Fibroblast of skin of left biceps (primary cell): ENCODE measurements around the gene DNAH10.
"Not testable (repeated sequence)": the region's sequence is repeated elsewhere in the genome, so short reads cannot be mapped to it uniquely, and the experiment has no call there.

Source experiments
- DNase-seq, 2 experiments: peaks; one replicate each; pipeline ENCODE4 v3.0.0-alpha.2; 2013; ENCODE audit warnings: low read depth in 2 of 2

The DNAH10 gene

DNA sequence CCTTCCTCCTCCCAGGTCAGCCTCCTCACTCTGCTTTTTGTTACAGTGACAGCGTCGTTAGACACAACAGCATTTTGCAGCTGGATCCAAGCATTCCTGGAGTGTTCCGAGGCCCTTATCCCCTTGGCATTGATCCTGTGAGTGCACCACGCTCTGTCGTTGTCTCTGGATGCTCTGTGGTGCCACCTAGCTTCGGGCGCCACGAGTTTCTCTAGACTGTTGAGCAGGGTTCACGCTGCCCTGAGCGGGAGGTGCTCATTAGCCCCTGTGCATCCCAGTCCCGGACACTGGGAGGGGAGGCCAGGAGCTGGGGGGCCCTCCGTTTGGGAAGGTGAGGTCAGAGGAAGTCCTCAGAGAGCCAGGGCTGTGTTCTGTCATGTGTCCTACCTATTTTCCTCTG is 17.3 kb upstream of the DNAH10 start:
- DNase-seq: no peak

DNA sequence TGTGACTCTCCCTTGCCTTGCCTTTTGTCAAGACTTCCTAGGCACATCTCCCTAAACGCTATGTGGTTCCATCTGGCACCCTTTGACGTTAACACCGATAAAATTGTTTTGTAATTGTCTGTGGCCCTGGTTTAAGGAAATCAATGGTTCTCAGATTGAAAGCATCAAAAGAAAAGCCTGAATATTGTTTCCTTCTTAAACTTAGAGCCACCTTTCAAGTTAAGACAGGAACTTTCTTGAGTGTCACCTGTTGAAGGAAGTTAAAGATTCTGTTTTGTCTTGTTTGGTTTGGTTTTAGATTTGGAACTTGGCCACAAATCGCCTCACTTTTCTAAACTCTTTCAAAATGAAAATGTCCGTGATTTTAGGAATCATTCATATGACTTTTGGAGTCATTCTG is 14.8 kb upstream of the DNAH10 start:
- no peak for DNase-seq

DNA sequence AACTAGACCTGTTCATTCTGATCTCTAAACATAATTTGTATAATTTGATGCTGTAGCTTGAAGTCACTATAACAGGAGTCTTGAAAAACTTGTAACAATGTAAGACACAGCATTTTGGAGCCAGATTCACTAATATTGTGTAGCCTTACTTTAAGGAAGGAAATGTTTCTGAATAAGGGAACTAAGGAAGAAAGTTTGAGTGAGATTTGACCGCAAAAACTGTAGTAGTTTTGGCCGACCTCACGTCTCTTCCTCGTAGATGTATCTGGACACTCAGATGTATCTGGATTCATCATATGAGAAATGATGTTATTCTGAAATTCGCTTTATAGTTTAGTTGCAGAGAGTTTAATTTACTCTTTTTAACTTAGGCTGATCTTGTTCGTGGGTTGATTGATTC is 13.9 kb upstream of the DNAH10 start:
- no peak for DNase-seq

DNA sequence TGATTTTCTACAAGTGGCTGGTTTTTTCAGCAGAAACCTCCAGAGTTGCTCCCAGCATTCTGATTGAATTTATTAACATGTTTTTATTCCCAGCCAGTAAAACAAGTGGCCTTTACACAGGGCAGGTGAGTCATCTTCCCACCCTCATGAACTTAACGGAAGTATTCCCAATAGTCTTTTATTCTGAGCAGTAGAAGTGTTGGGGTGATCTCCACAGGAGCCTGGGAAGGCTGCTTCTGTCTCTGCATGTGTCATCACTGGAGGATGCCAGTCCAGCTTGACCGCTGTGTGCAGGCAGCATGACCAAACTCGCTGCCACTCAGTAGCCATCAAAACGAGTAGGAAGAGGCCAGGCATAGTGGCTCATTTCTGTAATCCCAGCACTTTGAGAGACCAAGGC is 13.4 kb upstream of the DNAH10 start:
- DNase-seq: no peak

DNA sequence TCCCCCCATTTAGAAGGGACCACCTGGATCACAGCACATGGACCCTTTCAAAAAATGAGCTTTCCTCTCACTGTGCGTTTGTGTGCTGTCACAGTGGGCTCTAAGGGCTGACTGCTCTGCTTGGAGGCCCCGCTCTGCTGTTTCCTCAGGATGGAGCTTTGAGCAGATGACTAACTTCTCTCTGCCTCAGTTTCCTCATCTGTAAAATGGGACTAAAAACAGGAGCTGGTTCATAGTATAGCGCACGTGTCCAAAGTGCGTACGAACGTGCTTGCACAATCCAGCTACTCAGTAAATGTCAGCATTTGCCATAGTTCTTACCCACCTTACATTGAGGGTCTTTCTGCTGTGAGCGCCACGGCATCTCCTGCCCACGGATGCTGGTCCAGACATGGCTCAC is 12.7 kb upstream of the DNAH10 start:
- no peak for DNase-seq

DNA sequence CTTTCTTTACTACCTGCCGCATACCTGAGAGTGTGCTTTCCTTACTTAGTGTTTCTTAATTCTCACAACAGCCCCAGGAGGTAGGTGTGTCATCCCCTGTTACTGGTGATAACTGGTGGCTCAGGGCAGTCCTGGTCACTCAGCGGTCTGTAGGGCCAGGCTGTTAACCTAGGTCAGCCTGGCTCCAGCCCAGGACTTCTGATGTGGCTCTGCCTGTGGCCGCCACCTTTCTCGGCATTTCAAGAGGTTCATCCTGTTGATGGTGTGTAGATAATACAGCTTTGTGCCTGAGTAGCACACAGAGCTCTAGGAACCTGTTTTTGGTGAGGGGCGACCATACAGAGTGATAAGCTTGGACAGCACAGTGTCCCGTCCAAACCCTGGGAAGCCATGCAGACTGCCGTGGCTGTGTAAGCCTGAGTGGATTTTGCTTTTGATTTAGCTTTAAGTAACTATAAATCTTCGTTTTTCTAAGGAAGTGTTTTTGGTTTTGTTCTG is 11.9 kb upstream of the DNAH10 start:
- no peak for DNase-seq

DNA sequence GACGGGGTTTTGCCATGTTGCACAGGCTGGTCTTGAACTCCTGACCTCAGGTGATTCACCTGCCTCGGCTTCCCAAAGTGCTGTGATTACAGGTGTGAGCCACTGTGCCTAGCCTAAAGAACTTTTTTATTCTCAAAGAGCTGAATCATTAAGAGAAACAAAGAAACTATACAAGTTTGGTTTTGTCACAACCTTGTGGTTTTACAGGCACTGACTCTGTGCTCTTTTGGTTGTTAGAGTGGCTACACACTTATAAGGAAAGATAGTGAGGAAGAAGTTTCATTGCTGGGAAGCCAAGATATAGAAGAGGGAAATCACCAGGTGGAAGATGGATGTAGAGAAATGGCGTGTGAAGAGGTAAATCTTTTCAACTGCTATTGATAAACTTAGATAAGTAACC is 10.1 kb upstream of the DNAH10 start:
- DNase-seq: no peak

DNA sequence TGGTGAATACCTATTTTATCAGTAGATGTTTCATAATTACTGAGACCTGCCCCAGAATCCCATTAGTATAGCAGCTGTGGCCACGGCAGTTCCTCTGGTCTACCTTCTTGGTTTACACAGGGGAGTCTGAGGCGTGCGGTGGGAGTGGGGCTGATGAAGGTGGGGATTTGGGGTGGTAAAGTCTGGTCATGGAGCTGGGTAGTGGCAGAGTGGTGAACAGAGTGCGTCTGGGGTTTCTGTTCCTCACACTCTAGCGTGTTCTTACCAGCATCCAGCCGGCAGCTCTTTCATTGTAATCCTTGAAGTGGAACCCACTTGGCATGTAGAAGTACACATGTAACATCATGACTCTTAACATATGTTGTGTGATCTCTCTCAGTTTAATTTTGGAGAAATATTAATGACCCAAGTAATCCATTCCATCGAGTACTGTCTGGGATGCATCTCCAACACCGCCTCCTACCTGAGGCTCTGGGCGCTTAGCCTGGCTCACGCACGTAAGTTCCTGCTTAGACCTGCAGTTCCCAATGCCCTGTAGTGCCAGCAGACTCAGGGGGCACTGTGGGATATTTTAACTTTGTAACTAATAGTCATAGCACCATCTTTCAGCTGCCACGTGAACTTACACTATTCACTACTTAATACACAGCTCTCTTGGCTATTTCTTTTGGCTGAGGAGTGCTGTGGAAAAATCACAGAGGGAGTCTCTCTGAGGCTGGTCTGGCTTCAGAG is 7.9 kb upstream of the DNAH10 start:
- DNase-seq: no peak

DNA sequence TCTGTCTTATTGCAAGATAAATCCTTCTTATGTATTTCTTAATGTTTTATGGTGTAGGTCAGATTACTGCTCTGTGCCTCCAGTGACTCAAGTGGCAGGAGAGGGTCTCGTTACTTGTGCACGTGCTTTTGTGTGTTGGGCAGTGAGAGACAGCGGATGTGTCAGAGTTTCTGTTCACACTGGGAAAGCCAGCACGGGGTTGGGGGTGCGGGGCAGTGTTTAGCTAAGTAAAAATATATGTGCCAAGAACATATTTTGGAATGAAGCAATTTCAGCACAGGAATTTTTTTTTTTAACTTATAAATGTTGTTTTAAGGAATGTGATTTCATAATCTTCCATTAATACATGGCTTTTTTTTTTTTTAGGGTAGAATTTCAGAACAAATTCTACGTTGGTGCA is 4.5 kb upstream of the DNAH10 start:
- DNase-seq: peak; percentile 24 to 35

DNA sequence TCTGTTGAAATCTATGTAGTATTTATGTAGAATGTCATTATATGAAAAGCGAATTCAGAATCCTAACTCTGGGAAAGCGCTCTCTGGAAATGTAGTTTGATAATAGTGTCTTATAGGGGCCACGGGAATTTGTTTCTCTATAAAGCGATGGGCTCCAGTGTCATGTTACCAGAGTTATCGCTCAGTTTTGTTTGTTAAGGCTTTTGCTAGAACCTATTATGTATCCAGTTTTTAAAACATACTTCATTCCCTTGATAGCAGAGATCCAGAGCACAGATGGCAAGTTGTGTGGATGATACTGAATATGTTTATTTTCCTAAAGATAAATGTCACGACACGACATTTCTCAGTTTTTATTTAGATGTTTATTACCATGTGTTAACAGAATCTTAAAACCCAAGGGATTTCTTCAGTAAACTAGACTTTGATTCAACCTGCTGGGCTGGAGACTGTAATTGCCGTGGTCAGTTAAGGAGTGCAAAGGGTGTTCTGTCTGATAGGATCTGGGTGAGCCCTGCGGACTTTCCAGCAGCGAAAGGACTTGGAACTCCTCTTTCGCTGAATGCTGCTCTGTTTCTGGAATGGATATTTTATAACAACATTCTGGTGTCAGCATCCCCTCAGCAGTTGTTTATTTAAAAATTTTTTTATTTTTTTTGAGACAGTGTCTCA is 1.7 kb upstream of the DNAH10 start:
- DNase-seq: no peak

DNA sequence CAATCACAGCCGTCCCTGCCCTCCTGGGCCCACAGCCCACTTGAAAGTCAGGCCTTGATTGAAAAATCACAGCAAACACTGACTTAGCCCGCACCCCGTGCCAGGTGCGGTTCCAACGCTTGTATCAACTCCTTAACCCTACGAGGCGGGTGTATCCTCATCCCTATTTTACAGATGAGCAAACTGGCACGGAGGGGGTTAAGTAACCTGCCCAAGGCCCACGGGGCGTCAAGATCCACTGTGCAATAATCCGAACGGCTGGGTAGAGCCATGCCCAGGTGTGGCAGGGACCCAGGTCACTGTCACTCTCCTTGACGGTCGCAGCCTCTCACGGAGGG is 583 bp downstream of the DNAH10 start:
- DNase-seq: no peak

DNA sequence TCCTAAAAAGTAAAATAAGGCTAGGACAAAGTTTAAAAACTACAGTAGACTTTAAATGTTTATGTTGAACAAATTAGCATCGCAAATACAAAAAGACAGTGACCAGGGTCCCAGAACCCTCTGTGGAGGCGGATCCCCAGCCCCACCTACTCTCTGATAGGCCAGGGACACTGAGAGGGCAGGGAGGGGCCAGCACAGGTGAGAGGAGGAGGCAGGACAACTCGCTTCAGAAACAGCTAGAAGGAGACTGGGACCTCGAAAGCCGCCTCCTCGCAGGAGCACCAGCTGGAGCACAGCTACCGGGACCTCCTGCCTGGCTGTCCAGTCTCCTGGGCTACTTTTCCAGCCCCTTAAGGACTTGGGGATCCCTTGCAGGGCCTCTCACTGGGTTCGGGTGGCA is 992 bp downstream of the DNAH10 start:
- no peak for DNase-seq

DNA sequence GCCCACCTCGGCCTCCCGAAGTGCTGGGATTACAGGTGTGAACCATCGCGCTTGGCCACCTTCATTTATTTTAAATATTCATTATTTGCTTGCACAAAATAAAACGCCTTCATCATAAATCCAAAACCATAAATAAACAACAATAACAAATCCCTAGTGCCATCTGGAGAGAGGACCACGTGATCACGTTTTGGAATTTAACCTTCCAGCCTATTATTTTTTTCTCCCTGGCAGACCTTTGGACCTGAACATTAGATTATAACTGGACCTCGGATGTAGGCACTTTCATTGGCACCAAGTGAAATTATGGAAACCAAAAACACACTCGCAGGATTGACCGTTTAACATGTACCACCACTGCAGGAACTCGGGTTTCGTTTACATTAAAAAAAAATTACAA is 2.0 kb downstream of the DNAH10 start:
- DNase-seq: no peak

DNA sequence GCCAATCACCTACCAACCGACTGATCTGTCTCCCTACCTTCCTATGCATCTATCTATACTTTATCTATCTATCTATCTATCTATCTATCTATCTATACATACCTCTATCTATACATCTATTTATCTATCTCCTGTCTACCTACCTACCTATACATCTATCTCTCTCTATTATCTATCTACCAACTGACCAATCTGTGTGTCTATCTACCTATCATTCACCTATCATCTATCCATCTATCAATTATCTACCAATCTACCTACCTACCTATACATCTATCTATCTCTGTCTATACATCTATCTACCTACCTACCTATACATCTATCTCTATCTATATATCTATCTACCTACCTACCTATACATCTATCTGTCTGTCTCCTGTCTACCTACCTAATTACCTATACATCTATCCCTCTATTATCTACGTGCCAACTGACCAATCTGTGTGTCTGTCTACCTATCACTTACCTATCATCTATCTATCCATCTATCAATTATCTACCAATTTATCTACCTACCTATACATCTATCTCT is 3.5 kb downstream of the DNAH10 start:
- no peak for DNase-seq

DNA sequence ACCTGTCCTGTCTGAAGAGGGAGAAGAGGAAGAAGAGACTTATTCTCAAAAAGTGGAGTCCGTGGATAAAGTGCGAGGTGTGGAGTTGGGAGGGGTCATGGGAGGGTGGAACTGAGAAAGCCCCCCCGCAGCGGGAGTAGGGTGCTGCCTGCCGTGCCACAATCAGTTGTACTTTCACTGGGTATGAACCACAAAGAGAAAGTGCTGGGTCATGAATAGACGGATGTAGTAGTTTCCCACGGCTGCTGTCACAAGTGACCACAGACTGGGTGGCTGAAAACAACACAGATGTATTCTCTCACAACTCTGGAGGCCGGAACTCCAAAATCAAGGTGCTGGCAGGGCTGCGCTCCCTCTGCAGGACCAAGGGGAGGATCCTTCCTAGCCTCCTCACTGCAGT is 5.5 kb downstream of the DNAH10 start:
- DNase-seq: no peak

DNA sequence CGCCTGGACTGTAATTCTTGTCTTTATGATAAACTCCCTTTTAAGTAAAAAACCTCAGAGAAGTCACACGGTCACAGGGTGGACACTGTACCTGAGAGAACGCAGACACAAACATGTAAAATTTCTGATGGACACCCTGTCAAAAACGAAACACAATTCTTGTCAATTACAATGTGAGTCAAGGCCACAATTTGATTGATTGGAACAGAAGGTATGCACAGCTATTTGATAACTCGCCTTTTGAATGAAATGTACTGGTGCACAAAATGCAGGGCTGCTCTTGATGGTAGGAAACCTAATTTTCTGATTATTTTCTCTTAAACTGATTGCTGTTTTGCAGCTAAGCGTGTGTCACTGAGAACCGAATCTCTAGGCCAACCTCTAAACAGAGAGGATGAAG is 9.2 kb downstream of the DNAH10 start:
- no peak for DNase-seq

DNA sequence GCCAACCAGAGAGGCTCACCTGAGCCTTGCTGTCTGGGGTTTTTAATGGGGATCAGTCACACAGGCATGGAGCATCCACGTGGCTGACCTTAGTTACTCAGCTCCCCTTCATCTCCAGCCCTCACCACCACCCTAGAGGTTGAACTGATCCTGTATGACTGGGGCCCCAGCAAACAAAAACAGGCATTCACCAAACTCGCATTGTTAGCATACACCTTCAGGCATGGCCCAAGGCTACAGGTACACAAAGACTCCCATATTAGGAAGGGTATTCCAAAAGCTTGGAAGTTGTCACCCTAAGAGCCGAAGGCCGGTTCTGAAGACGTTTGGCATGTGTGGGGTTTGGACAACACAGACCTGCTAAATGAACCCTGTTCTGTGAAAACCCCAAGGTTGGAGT is 10.0 kb downstream of the DNAH10 start:
- no peak for DNase-seq

DNA sequence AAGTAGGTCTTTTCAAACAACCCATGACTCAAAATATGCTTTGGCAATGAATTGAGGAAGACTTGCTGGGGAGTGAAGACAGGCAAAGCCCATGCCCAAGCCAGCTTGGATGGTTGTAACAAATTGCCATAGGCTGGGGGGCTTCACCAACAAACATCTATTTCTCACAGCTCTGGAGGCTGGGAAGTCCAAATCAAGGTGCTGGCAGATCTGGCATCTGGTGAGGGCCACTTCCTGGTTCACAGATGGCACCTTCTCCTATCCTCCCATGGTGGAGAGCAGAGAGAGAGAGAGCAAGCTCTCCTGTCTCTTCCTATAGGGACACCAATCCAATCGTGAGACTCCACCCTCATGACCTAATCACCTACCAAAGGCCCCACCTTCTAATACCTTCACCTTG is 11.3 kb downstream of the DNAH10 start:
- DNase-seq: no peak

DNA sequence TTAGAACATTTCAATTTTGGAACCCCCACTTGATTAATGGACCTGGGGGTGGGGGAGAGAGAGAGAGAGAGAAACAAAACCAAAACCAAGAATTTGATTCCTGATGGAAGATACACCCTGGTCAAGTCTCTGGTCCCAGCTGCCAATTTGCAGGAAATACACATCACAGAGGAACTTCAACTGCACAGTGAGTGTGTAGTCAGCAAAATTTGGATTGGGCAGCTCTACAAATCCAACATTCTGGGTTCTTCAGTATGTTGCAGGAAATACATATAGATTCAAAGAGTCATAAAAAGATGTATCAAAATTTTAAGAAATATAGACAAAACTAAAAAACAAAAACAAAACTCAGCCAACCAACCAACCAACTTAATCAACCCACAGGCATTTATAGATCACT is 17.4 kb downstream of the DNAH10 start:
- no peak for DNase-seq

DNA sequence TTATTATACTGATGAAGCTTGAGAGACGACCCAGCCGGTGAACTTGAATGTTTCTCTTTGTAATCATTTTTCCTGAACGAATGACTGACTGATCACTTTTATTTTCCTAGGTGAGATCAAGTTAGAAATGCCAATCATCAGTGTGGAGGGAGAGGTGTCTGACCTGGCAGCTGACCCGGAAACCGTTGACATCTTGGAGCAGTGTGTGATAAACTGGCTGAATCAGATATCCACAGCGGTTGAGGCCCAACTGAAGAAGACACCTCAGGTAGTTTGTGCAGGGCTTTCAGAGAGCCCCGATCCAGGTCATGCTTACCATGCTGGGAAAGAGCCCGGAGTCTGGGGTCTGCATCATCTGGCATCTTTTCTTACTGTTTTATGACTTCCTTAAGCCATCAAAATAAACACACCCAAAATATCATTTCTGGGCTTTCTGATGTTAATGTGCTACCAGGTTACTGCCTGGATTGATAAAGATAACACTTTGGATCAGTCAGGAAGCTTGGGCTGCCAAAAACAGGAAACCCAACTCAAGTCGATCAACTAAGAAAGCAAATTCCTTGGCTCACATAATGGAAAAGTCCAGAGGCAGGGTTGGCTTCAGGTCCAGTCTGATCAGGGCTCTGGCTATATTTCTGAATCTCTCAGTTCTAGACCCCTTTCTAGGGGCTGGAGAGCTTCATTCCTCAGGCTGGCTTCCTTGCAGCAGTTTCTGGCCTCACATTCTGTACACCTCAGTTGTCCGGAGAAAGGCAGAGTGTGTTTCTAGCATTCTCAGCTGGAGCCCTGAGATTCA is 21.1 kb downstream of the DNAH10 start:
- no peak for DNase-seq

DNA sequence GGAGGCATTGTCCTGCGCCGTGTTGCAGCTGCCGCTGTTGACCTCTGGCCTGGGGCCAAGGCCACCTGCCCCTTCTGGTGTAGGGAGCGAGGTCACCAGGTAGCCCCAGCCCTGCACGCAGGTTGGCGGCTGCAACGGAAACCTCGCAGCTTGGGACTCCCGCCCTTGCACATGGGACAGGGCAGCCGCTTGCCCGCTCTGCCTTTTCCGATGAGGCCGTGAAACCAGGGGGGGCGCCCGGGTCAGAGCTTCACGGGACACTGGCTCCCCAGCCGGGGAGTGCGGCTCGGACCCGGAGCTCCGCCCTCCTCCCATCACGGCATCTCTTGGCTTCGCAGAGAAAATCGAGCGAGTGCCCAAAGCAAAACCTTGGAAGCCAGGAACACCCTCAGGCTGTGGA is 25.4 kb downstream of the DNAH10 start:
- no peak for DNase-seq

DNA sequence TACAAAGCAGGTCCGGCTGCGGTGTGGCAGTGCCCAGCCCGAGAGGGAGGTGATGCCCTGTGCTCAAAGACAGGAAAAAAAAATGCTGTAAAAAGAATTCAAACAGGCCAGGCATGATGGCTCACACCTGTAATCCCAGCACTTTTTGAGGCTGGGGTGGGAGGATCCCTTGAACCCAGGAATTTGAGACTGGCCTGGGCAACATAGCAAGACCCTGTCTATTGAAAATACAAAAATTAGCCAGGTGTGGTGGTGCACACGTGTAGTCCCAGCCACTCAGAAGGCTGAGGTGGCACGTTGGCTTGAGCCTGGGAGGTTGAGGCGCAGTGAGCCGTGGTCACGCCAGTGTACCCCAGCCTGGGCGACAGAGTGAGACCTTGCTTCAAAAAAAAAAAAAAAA is 26.4 kb downstream of the DNAH10 start:
- no peak for DNase-seq

DNA sequence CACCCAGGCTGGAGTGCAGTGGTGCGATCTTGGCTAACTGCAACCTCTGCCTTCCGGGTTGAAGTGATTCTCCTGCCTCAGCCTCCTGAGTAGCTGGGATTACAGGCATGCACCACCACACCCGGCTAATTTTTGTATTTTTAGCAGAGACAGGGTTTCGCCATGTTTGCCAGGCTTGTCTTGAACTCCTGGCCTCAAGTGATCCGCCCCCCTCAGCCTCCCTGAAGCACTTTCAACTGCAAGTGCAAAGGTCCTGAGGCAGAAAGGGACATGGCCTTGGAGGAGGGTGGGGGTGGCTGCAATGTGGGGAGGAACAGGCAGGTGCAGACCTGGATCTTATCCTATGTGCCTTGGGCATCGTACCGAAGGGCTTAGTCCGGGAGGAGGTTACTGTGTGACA is 27.3 kb downstream of the DNAH10 start:
- DNase-seq: not testable (repeated sequence)
